HL-60 (cell line): ENCODE measurements around the gene COQ5.

Experiments
- DNase-seq, 2 experiments: peaks; one replicate each; pipeline ENCODE4 v3.0.0-alpha.2; 2010 to 2020; ENCODE audit warnings: low read depth in 1 of 2, low spot score in 1 of 2
- H3K27ac ChIP-seq: fragments of 250-450 bp; sonication (Bioruptor Pico); replicated peaks from 2 replicates; pipeline ENCODE4 v1.5.1; 2020; ENCODE audit warnings: mild to moderate bottlenecking, moderate library complexity
- H3K27me3 ChIP-seq: fragments of 250-450 bp; sonication (Bioruptor Pico); 2 replicates; pipeline ENCODE4 v1.5.1; 2021; ENCODE audit warnings: mild to moderate bottlenecking, moderate library complexity; ENCODE audit not compliant: insufficient read depth, poor library complexity, severe bottlenecking
- H3K4me3 ChIP-seq: replicated peaks from 2 replicates; pipeline ENCODE4 v1.5.1; 2011; ENCODE audit warnings: mild to moderate bottlenecking, control low read depth, low read length; ENCODE audit not compliant: insufficient read depth
- GABPA ChIP-seq: IDR thresholded peaks from 2 replicates; pipeline ENCODE4 v1.6.1; 2012; ENCODE audit warnings: low read depth
- POLR2AphosphoS5 ChIP-seq: IDR thresholded peaks from 2 replicates; pipeline ENCODE4 v1.6.1; 2012; ENCODE audit warnings: low read depth
- SPI1 ChIP-seq: IDR thresholded peaks from 2 replicates; pipeline ENCODE4 v1.6.1; 2012; ENCODE audit warnings: low read depth, mild to moderate bottlenecking, borderline replicate concordance
- TF ChIP-seq, protein P1 (sequence below): IDR thresholded peaks from 2 replicates; pipeline ENCODE4 v1.6.1; 2012; ENCODE audit warnings: low read depth; ENCODE audit not compliant: insufficient replicate concordance
- TF ChIP-seq, protein P2 (sequence below): IDR thresholded peaks from one replicate; pipeline ENCODE4 v1.5.1; 2011; ENCODE audit warnings: low read length, control low read depth, inconsistent platforms; ENCODE audit not compliant: insufficient read depth

COQ5 gene

DNA sequence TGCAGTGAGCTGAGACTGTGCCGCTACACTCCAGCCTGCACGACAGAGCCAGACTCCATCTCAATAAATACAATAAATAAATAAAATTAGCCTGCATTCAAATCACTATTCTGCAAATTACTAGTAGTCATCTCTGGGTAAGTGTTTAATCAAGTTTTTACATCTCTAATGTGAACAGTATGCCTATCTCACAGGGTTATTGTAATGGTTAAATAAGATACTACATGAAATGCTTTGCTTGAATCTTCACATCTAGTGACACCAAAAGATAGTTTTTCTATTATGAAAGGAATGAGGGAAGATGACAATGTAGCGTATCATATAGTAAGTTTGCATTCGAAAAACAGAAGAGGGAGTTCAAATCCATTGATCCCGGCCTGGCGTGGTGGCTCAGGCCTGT is 61.5 kb downstream of the COQ5 start:
- TF ChIP-seq POLR2AphosphoS5, result no peak
- TF ChIP-seq SPI1, result no peak
- TF ChIP-seq, protein P1, sequence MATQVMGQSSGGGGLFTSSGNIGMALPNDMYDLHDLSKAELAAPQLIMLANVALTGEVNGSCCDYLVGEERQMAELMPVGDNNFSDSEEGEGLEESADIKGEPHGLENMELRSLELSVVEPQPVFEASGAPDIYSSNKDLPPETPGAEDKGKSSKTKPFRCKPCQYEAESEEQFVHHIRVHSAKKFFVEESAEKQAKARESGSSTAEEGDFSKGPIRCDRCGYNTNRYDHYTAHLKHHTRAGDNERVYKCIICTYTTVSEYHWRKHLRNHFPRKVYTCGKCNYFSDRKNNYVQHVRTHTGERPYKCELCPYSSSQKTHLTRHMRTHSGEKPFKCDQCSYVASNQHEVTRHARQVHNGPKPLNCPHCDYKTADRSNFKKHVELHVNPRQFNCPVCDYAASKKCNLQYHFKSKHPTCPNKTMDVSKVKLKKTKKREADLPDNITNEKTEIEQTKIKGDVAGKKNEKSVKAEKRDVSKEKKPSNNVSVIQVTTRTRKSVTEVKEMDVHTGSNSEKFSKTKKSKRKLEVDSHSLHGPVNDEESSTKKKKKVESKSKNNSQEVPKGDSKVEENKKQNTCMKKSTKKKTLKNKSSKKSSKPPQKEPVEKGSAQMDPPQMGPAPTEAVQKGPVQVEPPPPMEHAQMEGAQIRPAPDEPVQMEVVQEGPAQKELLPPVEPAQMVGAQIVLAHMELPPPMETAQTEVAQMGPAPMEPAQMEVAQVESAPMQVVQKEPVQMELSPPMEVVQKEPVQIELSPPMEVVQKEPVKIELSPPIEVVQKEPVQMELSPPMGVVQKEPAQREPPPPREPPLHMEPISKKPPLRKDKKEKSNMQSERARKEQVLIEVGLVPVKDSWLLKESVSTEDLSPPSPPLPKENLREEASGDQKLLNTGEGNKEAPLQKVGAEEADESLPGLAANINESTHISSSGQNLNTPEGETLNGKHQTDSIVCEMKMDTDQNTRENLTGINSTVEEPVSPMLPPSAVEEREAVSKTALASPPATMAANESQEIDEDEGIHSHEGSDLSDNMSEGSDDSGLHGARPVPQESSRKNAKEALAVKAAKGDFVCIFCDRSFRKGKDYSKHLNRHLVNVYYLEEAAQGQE, result no peak
- TF ChIP-seq GABPA, result no peak
- TF ChIP-seq, protein P2, sequence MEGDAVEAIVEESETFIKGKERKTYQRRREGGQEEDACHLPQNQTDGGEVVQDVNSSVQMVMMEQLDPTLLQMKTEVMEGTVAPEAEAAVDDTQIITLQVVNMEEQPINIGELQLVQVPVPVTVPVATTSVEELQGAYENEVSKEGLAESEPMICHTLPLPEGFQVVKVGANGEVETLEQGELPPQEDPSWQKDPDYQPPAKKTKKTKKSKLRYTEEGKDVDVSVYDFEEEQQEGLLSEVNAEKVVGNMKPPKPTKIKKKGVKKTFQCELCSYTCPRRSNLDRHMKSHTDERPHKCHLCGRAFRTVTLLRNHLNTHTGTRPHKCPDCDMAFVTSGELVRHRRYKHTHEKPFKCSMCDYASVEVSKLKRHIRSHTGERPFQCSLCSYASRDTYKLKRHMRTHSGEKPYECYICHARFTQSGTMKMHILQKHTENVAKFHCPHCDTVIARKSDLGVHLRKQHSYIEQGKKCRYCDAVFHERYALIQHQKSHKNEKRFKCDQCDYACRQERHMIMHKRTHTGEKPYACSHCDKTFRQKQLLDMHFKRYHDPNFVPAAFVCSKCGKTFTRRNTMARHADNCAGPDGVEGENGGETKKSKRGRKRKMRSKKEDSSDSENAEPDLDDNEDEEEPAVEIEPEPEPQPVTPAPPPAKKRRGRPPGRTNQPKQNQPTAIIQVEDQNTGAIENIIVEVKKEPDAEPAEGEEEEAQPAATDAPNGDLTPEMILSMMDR, result no peak
- no peak overlapping the region for H3K27ac ChIP-seq
- H3K4me3 ChIP-seq, result no peak overlapping the region; the same call in 1 of the 2 replicates
- DNase-seq, result no peak
- no peaks in the 10 kb centered on the region for H3K27me3 ChIP-seq

DNA sequence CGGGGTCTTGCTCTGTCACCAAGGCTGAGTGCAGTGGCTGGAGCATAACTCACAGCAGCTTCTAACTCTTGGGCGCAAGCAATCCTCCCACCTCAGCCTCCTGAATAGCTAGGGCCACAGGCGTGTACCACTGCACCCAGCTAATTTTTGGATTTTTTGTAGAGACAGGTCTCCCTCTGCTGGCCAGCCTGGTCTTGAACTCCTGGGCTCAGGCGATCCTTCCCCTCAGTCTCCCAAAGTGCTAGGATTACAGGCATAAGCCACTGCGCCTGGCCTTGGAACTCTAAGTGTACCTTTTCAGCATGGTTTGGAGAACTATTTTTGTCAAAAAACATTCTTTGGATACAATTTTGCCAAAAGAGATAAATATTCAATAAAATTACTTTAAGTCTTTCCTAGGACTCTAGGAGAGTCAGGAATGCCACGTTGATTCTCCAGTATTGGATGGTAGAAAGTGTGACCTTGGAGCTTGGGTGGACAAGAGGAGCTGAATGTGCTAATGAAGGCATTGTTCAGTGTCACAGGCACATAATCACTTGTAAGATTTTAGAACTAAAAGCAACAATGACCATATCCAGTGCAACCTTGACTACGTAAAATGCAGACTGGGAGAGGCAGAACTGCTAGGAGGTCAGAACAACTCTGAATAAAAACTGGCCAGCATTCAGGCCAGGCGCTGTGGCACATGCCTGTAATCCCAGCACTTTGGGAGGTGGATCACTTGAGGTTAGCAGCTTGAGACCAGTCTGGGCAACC is 62.2 kb downstream of the COQ5 start:
- DNase-seq, result peak in 1 of 2 experiments; percentile 62
- H3K27ac ChIP-seq, result no peak overlapping the region

DNA sequence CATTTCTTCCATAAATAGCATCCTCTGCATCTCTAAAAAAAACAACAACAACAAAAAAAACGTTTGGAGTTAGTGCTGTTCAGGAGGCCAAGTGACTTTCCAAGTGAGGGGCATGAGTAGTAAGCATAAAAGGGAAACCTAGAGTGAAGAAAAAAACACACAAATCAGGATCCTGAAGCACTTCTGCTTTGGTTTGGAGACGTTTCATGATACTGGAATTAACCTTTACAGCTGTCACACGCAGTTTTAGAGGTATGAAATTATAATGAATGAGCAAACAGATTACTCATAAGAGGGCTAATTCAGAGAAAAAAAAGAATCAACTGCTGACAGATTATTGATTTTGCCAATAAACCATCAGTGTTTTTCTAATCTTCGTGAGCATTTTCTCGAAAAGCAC is 63.2 kb downstream of the COQ5 start:
- no peak for DNase-seq
- TF ChIP-seq, protein P1, result no peak
- no peak for TF ChIP-seq SPI1
- TF ChIP-seq POLR2AphosphoS5, result no peak
- TF ChIP-seq, protein P2, result no peak
- no peak for TF ChIP-seq GABPA
- Histone ChIP-seq H3K27me3 (no peaks in the 10 kb centered on the region), H3K4me3 (no peak overlapping the region), H3K27ac (no peak overlapping the region)

More for the DNA sequence above, 62.2 kb downstream of the COQ5 start:
- TF ChIP-seq, protein P2, result peak; percentile 33
- TF ChIP-seq SPI1, result no peak
- no peak overlapping the region for H3K4me3 ChIP-seq
- no peaks in the 10 kb centered on the region for H3K27me3 ChIP-seq

DNA sequence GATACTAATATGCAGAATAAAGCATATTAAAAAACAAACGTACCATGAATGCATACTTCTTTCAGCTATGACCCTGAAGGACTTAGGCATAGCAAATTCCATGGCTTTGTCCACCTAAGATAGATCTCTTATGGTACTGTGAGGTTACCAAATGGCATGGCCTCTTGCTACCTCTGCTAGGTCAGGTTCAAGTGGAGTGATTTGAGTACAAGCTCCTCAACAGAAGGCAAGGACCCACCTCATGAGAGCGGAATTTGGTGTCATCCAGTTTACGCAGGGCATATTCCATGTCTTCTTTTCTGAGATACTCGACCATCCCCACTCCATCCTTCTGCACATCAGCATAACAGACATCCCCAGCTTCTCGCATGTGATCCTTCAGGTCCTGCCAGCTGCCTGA is 65.2 kb downstream of the COQ5 start:
- Histone ChIP-seq H3K27me3 (no peaks in the 10 kb centered on the region), H3K27ac (no peak overlapping the region), H3K4me3 (no peak overlapping the region)
- DNase-seq, result no peak
- TF ChIP-seq POLR2AphosphoS5, result 0 out of 2 replicates have a peak, but pooled peaks have one; percentile 20
- no peak for TF ChIP-seq SPI1
